Stimulated activated CD4-positive, alpha-beta T cell treated with anti-CD3 and anti-CD28 coated beads, Interleukin-4, amount 100 ng/mL, for 24 hours (primary cell): ENCODE measurements around the gene HDGFL3.
"Not testable (repeated sequence)": the region's sequence is repeated elsewhere in the genome, so short reads cannot be mapped to it uniquely, and the experiment has no call there.

Source experiments
- DNase-seq: peaks from one replicate; pipeline ENCODE4 v3.0.0-alpha.2; 2020

Gene HDGFL3

DNA sequence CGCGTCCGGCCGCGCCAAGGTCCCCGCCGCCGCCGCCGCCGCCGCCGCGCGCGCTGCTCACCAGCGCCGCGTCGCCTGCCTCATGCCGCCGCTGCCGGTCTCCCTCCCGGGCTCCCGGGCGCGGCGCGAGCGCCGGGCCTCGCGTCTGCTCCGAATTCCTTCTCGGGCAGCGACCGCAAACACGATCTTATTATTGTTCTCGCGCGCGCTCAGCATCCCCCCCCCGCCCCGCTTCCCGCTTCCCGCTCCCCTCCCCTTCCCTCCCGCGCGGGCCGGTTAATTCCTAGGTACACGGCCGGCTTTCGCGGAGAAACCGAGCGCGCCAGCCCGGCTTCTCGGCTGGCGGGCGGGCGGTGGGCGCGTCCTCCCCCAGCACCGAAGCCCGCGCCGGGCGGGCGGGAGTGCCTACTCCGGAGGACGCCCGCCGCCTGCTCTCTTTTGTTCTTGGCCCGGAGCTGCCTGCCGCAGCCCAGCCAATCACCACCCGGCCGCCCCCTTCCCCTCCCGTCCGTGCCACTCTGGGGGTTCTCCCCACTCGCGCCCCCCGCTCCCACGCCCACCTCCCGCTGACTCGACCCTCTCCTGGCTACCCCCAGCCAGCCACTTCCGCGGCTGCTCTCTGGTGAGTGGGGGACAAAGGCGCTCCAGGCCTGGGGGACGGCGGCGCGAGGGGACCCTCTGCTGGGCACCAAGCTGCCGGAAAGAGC, at the start of gene HDGFL3:
Gene HDGFL3, minus strand, starts transcription at position 164 of the 707 bp plus-strand sequence. CDS start 409 bp downstream, outside the sequence.
- no peak for DNase-seq

DNA sequence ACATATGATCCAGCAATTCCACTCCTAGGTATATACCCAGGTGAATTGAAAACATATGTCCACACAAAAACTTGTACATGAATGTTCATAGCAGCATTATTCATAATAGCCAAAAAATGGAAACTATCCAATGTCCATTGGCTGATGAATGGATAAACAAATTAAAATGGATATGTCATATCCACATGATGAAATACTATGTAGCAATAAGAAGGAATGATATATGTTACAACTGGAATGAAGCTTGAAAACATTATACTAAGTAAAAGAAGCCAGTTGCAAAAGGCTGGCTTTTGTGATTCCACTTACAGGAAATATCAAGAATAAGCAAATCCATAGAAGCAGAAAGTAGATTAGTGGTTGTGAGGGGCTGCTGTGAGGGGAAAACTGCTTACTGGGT, 43.2 kb upstream of the HDGFL3 start:
- DNase-seq, result no peak

DNA sequence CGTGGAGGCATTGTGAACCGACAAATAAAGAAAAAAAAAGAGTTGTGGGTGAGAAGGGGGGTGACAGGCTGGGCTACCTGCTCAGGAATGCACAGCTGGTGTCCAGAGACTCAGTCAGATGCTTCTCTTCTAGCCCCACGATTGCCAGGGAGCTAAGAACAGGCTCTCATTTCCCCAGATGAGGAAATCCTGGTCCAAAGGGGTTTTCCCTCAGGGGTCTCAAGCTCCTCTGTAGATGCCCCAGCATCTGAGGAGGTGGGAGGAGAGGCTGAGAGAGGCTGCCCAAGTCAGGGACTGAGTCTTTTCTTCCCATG, 41.4 kb upstream of the HDGFL3 start:
- DNase-seq, result no peak

DNA sequence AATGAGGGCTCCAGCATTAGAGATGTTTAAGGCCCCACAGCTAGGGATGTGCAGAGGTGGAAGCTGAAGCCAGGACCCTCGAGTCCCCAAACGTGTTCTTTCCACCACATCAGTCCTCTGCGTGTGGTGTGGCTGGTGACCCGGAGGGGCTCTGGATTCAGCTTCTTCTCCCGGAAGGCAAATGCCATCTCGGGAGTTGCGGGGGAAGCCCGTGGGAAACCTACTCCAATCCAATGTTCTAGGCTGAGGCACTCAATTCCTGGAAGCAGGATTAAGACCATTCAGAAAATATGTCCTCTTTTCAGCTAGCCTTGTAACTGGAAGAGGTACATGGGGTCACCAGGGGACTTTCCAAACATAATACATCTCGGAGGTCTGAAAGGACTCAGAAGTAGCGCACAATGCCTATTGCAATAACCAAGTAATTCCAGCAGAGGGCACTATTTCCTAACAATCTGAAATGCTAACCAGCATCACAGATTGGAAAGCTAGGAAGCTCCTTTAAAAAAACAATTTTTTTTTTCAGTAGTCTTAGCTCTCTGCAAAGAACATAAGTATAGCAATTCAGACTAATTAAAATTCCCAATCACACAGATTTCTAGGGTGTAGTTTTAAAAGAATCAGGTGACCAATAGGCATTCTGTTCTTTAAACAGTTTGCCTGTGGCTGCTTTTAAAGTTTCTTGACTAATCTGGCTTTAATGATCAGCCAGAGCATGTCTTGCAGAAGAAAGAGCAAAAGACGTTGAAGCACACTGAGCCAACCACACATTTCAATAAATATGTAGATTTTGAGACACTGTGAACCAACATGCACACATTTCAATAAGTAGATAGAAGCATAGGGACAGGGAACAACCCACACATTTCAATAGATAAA, 40.8 kb upstream of the HDGFL3 start:
- peak; percentile 28 for DNase-seq

DNA sequence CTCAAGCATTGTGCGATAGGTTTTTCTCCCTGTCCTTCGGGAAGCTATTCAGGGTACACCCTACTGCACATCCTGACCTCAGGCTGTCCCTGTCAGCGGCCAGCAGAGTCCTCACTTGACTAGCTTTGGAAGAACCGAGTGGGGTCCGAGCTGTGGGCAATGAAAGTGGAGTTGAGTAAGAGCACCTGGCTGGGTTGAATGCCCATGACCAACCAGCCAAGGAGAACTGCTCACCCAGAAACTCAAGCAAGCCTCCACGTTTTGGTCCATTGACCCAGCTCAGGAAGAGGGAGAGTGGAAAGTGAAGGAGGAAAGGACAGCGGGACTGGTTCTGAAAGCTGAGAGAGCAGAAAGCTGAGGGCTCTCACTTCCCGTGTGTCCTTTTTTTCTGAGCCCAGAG, 36.0 kb upstream of the HDGFL3 start:
- DNase-seq, result no peak

DNA sequence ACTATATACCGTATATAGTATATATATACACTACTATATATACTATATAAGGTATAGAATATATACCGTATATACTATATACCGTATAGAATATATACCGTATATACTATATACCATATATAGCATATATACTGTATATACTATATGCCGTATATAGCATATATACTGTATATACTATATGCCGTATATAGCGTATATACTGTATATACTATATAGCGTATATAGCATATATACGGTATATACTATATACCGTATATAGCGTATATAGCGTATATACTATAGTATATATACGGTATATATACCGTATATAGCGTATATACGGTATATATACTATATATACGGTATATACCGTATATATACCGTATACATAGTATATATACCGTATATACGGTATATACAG, 22.6 kb upstream of the HDGFL3 start:
- DNase-seq, result no peak

DNA sequence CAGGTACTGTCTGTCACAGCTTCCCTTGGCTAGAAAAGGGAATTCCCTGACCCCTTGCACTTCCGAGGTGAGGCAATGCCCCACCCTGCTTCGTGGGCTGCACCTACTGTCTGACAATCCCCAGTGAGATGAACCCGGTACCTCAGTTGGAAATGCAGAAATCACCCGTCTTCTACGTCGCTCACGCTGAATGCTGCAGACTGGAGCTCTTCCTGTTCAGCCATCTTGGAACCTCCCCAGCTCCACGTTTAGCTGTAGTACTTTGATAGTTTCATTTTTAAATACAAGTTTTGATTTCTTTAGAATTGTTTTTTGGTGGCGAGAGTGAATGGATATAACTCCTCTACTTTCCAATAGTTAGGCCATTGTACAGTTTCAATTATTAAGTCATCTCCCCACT, 17.8 kb upstream of the HDGFL3 start:
- no peak for DNase-seq

DNA sequence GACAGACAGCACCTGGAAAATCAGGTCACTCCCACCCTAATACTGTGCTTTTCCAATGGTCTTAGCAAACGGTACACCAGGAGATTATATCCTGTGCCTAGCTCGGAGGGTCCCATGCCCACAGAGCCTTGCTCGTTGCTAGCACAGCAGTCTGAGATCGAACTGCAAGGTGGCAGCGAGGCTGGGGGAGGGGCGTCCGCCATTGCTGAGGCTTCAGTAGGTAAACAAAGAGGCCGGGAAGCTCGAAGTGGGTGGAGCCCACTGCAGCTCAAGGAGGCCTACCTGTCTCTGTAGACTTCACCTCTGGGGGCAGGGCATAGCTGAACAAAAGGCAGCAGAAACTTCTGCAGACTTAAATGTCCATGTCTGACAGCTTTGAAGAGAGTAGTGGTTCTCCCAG, 14.2 kb upstream of the HDGFL3 start:
- DNase-seq, result not testable (repeated sequence)

DNA sequence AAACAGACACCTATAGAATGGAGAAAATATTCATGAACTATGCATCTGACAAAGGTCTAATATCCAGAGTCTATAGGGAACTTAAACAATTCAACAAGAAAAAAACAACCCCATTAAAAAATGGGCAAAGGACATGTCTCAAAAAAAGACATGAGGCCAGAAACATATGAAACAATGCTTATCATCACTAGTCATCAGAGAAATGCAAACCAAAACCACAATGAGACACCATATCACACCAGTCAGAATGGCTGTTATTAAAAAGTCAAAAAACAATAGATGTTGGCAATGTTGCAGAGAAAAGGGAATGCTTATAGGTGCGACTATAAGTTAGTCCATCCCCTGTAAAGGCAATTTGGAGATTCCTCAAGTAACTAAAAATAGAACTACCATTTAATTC, 11.4 kb upstream of the HDGFL3 start:
- DNase-seq, result no peak

DNA sequence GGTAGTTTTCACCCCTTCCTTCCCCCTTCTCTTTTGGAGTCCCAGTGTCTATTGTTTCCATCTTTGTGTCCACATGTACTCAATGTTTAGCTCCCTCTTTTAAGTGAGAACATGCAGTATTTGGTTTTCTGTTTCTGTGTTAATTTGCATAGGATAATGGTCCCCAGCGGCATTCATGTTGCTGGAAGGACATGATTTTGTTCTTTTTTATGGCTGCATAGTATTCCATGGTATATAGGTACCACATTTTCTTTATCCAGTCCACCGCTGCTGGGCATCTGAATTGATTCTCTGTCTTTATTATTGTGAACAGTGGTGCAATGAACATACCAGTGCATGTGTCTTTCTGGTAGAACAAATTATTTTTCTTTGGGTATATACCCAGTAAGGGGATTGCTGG, 7.7 kb upstream of the HDGFL3 start:
- no peak for DNase-seq

DNA sequence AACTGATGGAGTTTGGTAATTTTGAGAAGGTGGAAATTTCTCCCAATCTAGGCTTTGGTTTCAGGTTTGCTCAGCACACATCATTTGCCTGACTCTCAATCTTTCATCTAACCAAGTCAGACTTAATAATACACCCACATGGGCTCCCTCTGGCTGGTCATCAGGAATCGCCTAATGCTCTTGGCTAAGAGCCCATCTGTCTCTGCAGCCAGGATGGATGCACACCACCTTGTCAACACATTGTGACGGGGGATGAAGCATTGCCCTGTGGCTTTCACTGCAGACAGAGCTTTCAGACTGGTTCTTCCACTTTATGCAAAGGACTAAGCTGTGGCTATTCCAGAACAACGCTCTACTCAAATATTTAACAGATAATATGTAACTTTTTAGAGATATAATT, 3.0 kb upstream of the HDGFL3 start:
- no peak for DNase-seq

DNA sequence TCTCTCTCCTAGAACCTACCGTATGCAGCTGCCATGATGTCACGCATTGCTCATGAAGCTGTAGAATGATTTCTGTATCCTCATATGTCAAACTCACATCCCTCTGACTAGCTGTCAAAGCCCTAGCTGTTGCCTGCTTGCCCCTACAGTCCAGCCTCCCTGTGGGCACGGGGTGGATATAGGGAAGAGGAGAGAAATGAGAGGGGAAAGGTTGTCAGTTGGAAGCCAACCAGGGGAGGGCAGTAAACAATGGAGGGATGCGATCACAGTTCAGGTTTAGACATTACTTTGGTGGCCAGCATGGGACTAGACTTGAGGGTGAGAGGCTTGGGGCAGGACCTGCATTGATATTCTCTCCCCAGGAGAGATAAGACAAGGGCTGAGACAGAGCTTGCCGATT, 1.7 kb upstream of the HDGFL3 start:
- no peak for DNase-seq

DNA sequence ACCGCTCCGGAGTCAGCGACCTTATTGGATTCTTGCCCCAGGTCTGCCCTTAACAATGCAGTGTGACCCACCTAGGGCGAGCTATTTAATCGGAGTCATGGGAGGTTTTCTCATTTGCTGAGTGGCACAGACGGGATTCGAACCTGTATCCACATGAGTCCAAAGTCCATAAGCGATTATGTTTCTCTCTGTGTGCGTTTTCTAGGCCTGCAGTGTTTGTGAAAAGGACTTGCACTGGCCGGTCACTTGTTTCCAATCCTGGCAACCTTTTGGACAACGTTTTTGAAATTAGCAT, 691 bp upstream of the HDGFL3 start:
- DNase-seq, result no peak

DNA sequence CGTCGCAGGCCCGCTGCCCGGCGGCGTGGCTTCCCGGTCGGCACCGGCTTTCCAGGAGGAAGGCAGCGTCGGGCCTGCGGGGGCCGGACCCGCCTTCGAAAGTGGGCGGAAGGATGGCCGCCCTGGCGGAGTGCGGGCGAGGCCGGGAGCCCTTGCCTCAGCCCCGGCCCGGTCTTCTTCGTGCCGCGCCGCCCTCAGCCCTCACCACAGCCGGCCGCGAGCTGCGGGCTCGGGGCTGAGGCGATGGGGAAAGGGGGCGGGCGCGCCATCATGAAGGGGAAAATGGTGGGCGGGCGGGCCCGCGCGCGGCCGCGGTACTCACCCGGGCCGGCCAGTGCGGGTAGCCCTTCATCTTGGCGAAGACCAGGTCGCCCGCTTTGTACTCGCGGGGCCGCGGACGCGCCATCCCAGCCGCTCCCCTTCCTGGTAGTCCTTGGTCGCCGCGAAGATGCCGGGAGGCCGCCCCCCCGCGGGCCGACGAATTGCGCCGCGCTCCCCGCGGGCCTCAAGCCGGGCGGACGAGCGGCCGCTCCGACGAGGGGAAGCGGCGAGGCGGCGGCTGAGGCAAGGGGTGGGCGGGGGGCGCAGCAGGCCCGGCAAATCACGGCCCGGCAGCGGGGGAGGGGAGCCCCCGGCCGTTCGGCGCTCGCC, 489 bp downstream of the HDGFL3 start:
- no peak for DNase-seq

DNA sequence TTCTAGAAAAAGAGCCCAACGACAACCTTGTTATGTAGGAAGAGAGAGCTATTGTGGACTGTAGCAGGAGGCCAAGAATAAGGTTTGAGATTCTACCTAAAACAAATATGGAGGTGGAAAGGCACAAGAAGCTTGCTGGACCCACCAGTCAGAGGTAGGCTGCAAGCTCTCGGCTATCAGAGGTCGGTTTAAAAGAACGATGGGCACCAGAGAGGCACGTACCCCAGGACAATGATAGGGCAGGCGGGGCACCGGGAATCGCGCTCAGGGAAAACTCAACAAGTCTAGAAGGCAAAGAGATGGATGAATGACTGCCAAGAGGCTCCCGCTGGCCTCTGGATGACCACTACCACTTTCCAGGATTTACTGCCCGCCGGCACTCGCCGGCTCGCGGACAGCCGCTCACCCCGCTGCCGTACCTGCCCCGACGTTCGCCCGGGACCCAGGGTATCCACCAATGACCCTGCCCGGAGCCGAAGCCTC, 1.1 kb downstream of the HDGFL3 start:
- DNase-seq, result no peak

DNA sequence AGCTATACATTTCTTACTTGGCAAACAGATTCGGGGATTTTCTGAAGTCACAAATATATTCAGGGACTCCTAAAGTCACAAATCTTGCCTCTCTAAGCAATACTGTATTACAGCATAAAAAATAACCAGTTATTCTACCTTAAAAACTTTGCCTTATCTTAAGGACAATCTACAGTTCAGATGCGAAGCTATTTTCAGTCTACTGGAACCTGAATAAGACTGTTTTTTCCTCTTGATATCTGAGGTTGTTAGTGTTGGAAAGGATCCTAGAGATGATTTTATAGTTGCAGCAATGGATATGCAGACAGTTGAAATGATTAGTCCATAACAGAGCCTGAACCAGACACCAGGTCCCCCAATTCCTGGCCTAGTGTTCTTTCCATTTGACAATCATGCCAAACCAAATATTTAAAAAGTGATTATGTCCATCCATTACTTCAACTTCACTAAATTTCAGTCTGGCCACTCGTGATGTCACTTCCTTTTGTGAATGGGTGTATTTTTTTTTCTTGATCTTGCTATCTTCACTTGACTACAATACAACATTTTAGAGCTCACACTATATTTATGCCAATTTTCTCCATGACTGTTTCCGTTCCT, 1.8 kb downstream of the HDGFL3 start:
- DNase-seq, result no peak

DNA sequence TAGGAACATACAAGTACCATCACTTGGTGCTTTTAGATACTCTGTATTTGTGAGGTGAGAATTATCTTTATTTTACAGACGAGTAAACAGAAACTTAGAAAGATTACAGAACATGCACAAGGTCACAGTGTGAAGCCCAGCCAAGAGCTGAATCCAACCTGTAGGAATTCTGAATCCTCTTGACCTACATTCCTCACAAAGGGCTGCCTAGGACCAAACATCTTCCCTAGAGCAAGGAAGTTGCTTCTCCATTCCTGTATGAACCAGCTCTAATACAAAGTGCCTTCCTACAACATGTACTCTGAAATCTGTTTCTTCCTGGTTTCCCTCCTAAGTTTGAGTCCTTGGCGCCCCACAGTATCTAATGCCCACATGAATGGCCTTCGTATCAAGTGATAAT, 2.9 kb downstream of the HDGFL3 start:
- no peak for DNase-seq

DNA sequence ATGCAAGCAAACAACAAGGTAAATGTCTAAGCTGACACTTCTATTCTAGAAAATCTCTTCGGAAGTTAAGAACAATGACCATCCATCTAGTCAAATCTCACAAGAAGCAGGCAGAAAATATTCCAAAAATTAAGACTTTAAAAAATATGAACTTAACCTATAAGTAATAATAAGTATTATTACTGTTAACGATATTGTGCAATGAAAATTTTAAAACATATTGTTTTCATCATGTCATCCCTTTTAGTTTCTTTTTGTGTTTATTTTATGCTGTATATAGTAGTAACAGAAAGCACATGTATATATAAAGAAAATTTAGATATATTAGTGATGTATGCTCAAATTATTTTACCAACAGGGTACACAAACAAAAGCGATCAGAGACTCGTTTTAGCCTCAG, 4.1 kb downstream of the HDGFL3 start:
- DNase-seq, result no peak

DNA sequence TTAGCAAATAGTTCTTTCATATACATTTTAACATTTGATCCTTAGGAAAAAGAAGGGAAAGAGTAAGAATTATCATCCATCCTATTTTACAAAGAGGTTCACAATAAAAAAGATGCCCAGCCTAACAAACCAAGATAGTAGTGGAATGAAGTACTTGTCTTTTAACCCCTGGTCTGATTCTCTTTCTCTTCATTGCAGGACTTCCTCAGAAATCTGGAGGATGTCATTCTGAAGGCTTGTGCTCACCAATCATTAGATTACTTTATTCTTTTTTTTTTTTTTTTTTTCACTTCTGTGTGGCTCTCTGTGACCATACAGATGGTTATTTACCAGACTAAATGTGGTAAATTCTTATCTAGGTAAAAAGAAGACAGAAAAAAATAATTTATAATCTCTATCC, 7.0 kb downstream of the HDGFL3 start:
- DNase-seq, result no peak

DNA sequence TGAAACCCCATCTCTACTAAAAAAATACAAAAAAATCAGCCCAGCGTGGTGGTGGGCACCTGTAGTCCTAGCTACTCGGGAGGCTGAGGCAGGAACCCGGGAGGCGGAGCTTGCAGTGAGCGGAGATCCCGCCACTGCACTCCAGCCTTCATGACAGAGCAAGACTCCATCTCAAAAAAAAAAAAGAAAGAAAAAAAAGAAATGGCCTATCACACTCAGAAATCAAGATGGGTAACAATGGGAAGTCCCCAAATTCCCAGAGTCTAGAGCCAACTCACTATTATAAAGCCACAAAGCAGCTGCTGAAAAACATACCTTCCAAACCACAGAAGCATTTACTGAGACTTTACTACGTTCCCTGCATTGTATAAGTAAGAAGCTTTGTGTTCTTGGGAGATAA, 7.5 kb downstream of the HDGFL3 start:
- no peak for DNase-seq

DNA sequence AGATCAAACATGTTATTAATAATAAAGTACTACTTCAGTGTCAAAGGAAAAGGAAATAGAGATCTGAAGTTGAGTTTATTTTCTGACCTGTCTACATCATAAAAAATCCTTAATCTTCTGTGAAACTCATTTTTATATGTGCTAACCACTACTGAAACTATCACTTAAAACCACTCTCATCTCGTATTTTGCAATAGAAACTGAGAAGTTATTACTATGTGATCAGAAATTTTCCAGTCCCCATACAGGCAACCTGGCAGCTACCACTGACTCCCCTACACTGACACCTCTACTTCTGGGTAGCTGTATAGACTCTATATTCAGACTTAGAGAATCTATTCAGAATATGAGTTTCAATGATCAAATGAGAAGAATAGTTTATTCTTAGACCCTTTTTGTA, 8.3 kb downstream of the HDGFL3 start:
- no peak for DNase-seq

DNA sequence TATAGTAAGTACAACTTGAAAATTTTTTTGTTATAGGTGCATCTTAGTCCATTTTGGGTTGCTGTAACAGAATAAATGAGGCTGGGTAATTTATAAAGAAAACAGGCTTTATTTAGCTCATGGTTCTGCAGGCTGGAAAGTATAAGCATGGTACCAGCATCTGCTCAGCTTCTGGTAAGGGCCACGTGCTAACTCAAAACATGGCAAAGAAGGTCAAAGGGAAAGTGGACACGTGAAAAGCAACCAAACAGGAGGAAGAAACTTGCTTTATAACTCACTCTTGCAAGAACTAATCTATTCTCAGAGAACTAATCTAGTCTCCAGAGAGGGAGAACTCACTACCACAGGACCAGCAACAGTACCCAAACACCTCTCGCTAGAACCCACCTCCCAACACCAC, 9.1 kb downstream of the HDGFL3 start:
- no peak for DNase-seq

DNA sequence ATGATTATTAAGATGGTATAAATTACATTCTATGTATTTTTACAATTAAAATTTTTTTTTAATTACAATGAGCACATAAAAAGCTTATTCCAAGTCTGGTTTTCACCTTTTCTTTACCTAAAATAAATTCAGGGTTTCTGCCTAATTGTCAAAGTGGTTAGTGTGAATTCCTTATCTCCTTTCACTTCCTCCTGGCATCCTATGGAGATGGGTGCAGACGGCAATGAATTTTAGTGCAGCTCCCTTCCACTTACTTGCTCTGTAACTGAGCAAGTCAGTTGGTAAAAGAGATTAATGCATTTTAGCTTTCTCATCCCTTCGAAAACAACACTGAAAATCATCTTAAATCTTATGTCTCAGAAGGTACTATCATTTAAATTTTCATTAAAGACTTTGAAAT, 13.1 kb downstream of the HDGFL3 start:
- DNase-seq, result no peak

DNA sequence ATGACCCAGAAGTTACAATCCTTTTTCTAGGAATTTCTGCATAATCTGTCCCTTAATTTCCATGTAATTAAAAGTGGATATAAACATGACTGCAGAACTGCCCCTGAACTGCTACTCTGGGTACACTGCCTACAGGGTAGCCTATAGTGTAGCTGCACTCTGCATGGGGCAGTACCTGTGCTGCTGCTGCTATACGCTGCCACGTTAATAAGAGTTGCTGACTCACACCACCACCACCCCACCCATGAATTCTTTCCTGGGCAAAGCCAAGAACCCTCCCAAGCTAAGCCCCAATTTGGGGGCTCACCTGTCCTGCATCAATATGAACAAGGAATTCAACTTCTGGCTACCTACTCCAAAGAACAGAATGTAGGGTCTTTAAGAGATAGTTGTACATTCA, 13.9 kb downstream of the HDGFL3 start:
- no peak for DNase-seq
